Fibroblast of lung (primary cell): ENCODE data around the gene ELMOD1.
"Not testable (repeated sequence)": the region's sequence is repeated elsewhere in the genome, so short reads cannot be mapped to it uniquely, and the experiment has no call there.

Experiments used
- CTCF ChIP-seq, 2 donors: IDR thresholded peaks in 1 of 2; conservative IDR thresholded peaks in 1 of 2; 1 replicate in 1 of 2; 2 replicates in 1 of 2; pipeline ENCODE4 v1.5.1; 2011 to 2012; ENCODE audit warnings: low read length in 2 of 2, control low read depth in 1 of 2, inconsistent platforms in 1 of 2, low read depth in 1 of 2, mild to moderate bottlenecking in 1 of 2
- EZH2 ChIP-seq: IDR thresholded peaks from 2 replicates; pipeline ENCODE4 v1.5.1; 2012; ENCODE audit warnings: low read length, control low read depth, mild to moderate bottlenecking; ENCODE audit errors: missing control alignments

- TF ChIP-seq CTCF (conservative IDR thresholded peaks at IDR 0.05 in 1 of 2, IDR thresholded peaks at IDR 0.05 in 1 of 2; ENCODE audit: low read depth in 1 of 2, low read length in 2 of 2); EZH2: not testable (repeated sequence)
Observed at GRCh38 chr11:107565955-107566501, 24.9 kb upstream of the ELMOD1 start.
